DND-41 (cell line): Measurements from ENCODE around the gene RAD51B.

ENCODE experiments used
- CTCF ChIP-seq: IDR thresholded peaks from 2 replicates; pipeline ENCODE4 v1.5.1; 2012; ENCODE audit warnings: borderline replicate concordance, low read length, moderate library complexity, mild to moderate bottlenecking; ENCODE audit not compliant: poor library complexity, severe bottlenecking; ENCODE audit errors: extremely low read depth
- EZH2 ChIP-seq: IDR thresholded peaks from 3 replicates; pipeline ENCODE4 v1.6.1; 2012; ENCODE audit warnings: borderline replicate concordance, low read depth, mild to moderate bottlenecking, moderate library complexity, low read length, inconsistent platforms; ENCODE audit not compliant: severe bottlenecking

GRCh38 chr14:68543516-68543915 lies 723.9 kb downstream of the RAD51B start:
- TF ChIP-seq CTCF (no peak), EZH2 (no peak)
